Myometrial cell (primary cell): ENCODE results near the gene ZNF135. TPM values are rescaled to one million over a fixed set of nuclear protein-coding genes. Genes with fewer than 3 reads are reported as not detected.

Experiments used
- total RNA-seq: library from RNA; depleted of rRNA; stranded (reverse); fragments of >200 nt; gene quantifications from 2 replicates; pipeline ENCODE4 v1.2.3, GENCODE V29; 2015

ZNF135 gene
- total RNA-seq: 0.58 and 2.5 TPM in 2 replicates

DNA sequence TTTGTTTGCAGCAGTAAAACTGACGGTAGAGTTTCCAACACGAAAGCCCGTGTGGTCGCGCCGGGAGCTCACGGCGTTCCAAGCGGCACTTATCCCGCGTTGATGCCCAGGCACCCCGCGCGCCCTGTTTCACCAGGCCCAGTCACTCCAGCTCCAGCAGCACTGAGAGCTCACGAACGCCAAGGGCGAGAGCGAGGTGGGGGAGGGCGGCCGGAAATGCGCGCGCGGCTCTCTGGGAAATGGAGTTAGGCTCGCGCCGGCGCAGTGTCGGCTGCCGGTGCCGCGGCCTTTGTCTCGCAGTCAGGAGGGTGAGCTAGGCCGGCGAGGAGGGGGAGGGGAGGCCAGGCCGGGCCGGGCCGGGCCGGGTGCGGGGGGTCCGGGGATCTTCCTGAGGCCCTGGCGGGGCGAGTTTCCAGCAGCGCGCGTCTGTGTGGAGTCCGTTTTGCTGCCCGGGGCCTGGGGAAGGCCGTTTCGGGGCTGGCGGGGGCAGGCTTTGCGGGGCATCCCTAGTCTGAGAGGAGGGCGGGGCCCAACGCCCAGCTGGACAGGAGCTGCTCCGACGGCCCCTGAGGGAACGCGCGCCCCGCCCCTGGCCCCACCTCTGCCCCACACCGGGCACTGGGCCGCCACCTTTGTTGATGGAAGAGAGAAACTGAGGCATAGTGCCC is at the start of gene ZNF135:
Gene ZNF135, plus strand, starts transcription at position 280 of the 668 bp plus-strand sequence. CDS start 721 bp downstream, outside the sequence.

DNA sequence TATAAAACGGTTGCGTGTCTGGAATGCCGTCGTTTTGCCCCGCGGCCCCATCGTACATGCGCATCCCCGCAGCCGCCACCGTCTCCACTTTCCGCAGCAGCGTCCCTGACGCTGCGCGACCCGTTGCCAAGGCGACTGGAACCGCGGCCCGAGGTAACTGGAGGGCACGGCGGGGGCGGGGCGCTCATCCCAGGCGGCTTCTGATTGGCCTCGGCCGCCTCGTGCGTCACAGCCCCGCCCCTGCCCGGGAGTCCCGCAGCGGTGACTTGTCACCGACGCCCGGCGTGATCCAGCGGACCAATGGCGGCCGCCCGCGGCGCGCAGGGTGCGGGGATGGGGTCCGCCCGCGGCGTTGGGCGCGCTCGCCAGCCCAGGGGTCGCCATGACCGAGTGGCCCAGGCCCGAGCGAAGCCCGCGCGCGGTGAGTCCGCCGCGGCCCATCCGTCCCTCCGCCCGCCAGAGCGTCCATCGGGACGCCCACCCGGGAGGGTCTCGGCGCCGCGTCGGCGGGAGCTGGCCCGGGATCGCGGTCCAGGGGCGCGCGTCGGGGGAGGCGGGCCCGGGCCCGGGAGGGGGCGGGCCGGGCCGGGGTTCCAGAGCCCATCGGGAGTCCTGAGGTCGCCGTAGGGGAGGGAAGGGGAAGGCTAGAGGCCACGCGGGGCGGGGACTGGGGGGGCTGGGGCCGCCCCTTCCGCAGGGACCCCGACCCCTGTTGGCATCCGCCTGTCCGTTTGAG is 25.2 kb upstream of the ZNF135 start, which contains the start of gene ZSCAN1:
Gene ZSCAN1, plus strand, starts transcription at position 285 of the 736 bp plus-strand sequence. CDS start 3,812 bp downstream, outside the sequence.

DNA sequence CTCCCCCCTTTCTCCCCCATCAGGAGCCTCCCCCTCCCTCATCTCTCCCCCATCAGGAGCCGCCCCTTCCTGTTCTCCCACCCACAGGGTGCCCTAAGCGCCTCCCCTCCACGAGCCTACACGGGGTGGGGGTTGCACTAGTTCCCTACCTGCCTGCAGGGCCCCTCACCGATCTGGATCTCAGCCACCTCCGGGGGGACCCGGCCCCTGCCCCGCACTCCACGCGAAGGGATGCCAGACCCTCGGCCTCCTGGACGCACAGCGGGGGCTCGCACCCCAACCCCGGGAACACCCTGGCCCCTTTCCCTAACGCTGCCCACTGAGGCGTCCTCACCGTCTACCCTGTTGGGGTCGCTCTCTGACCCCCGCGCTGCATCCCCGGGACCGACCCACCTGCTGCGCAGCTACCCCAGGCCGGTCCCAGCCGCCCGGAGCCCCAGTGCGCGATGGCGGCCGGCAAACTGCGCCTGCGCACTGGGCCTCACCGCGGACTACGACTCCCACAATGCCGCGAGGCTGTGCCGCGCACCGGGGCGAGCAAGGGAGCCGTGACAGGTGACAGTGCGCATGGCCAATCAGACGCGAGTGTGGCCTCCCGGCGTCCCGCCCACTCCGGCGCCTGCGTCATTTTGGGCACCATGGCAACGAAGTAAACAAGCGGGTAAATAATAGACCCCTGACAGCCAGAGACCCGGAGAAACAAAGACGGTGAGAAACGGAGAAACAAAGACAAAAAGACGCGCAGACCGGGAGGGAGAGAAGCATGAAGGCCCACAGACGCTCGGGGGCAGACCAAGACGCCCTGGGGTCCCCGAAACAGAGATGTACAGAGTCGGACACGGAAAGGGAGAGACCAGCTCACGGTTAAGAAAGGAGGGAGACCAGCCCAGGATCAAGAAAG is 38.9 kb downstream of the ZNF135 start, which contains the start of gene ZSCAN18:
Gene ZSCAN18, minus strand, starts transcription at position 451 of the 901 bp plus-strand sequence. CDS start 7,964 bp downstream, outside the sequence.

Other genes with a start within 250 kb of the ZNF135 start
- gene ZNF552, start 244.4 kb upstream of the ZNF135 start, total RNA-seq: 1.6 and 1.7 TPM in 2 replicates
- gene ZNF587B, start 229.0 kb upstream of the ZNF135 start, total RNA-seq: 2.0 and 4.6 TPM in 2 replicates
- gene ZNF587, start 209.4 kb upstream of the ZNF135 start, total RNA-seq: 6.3 and 14.9 TPM in 2 replicates
- gene ZNF814, start 170.2 kb upstream of the ZNF135 start, total RNA-seq: 0.71 and 1.4 TPM in 2 replicates
- 3.0 and 6.1 TPM in 2 replicates for gene ZNF417, start 142.7 kb upstream of the ZNF135 start, total RNA-seq
- gene ZNF418, start 123.9 kb upstream of the ZNF135 start, total RNA-seq: 0.29 and 1.8 TPM in 2 replicates
- gene ZNF256, start 111.6 kb upstream of the ZNF135 start, total RNA-seq: 0.29 and 3.5 TPM in 2 replicates
- gene C19orf18, start 84.7 kb upstream of the ZNF135 start, total RNA-seq: not detected in 2 replicates
- gene ZNF606, start 56.5 kb upstream of the ZNF135 start, total RNA-seq: 1.7 and 6.4 TPM in 2 replicates
- not detected in 2 replicates for gene ZSCAN1, start 25.3 kb upstream of the ZNF135 start, total RNA-seq
- 22.2 and 43.2 TPM in 2 replicates for gene ZSCAN18, start 38.9 kb downstream of the ZNF135 start, total RNA-seq
- 6.9 and 8.6 TPM in 2 replicates for gene ZNF329, start 91.5 kb downstream of the ZNF135 start, total RNA-seq
- gene ZNF274, start 123.8 kb downstream of the ZNF135 start, total RNA-seq: 20.5 and 22.0 TPM in 2 replicates
- gene ZNF544, start 169.6 kb downstream of the ZNF135 start, total RNA-seq: 36.3 and 40.4 TPM in 2 replicates
- 2.1 and 4.0 TPM in 2 replicates for gene ZNF8, start 219.7 kb downstream of the ZNF135 start, total RNA-seq
- 27.1 and 40.8 TPM in 2 replicates for gene ERVK3-1, start 246.1 kb downstream of the ZNF135 start, total RNA-seq